ENCODE results near the gene MOG.

Gene MOG

GRCh38 chr6:29656798-29657197 lies at the start of gene MOG:
Gene MOG (plus strand): TSS chr6:29657092. CDS start chr6:29657210, 118 bp downstream.
- no peak for DNase-seq (ENCODE audit: low spot score)

GRCh38 chr6:29608131-29608530 lies 48.8 kb upstream of the MOG start:
- DNase-seq (ENCODE audit: low spot score) = no peak

- no peak for DNase-seq (ENCODE audit: low spot score)
Observed at GRCh38 chr6:29610540-29610939, 46.4 kb upstream of the MOG start.

GRCh38 chr6:29611426-29611825 lies 45.5 kb upstream of the MOG start:
- no peak for DNase-seq (ENCODE audit: low spot score)

GRCh38 chr6:29617782-29618554 lies 38.9 kb upstream of the MOG start:
- no peak for DNase-seq (ENCODE audit: low spot score)

GRCh38 chr6:29619578-29620160 lies 37.2 kb upstream of the MOG start:
- DNase-seq (ENCODE audit: low spot score) = no peak

GRCh38 chr6:29620630-29621029 lies 36.3 kb upstream of the MOG start:
- no peak for DNase-seq (ENCODE audit: low spot score)

- DNase-seq (ENCODE audit: low spot score) = no peak
Observed at GRCh38 chr6:29624520-29624961, 32.4 kb upstream of the MOG start.

GRCh38 chr6:29625337-29625930 lies 31.5 kb upstream of the MOG start:
- no peak for DNase-seq (ENCODE audit: low spot score)

- peak; percentile 69 for DNase-seq (ENCODE audit: low spot score)
Observed at GRCh38 chr6:29626948-29627754, 29.7 kb upstream of the MOG start.

- DNase-seq (ENCODE audit: low spot score) = peak; percentile 89
Observed at GRCh38 chr6:29627755-29628418, 29.0 kb upstream of the MOG start.

- DNase-seq (ENCODE audit: low spot score) = peak; percentile 80
Observed at GRCh38 chr6:29628419-29629281, 28.2 kb upstream of the MOG start.

- no peak for DNase-seq (ENCODE audit: low spot score)
Observed at GRCh38 chr6:29629571-29629970, 27.3 kb upstream of the MOG start.

GRCh38 chr6:29630315-29630714 lies 26.6 kb upstream of the MOG start:
- DNase-seq (ENCODE audit: low spot score) = no peak

GRCh38 chr6:29631209-29631810 lies 25.6 kb upstream of the MOG start:
- no peak for DNase-seq (ENCODE audit: low spot score)

- DNase-seq (ENCODE audit: low spot score) = peak; percentile 79
Observed at GRCh38 chr6:29631860-29632731, 24.8 kb upstream of the MOG start.

- DNase-seq (ENCODE audit: low spot score) = peak; percentile 93
Observed at GRCh38 chr6:29632789-29633533, 23.9 kb upstream of the MOG start, which contains the start of gene GABBR1. Gene GABBR1 (minus strand): TSS chr6:29633183. CDS start chr6:29632385, 798 bp downstream.

- no peak for DNase-seq (ENCODE audit: low spot score)
Observed at GRCh38 chr6:29633534-29633905, 23.4 kb upstream of the MOG start.

GRCh38 chr6:29637247-29637646 lies 19.6 kb upstream of the MOG start:
- DNase-seq (ENCODE audit: low spot score) = no peak
